H9 (cell line): ENCODE data around the gene ABHD1. TPM values are rescaled to one million over a fixed set of nuclear protein-coding genes. Genes with fewer than 3 reads are reported as not detected.

ENCODE experiments used
- DNase-seq: peaks from one replicate; pipeline ENCODE4 v3.0.0-alpha.2; 2017
- H2AFZ ChIP-seq: one replicate; pipeline ENCODE4 v1.6.1; 2013; ENCODE audit warnings: mild to moderate bottlenecking, low read length, control low read depth, moderate library complexity
- H2AK5ac ChIP-seq: 2 replicates; pipeline ENCODE4 v1.6.1; 2013; ENCODE audit warnings: low read length, control low read depth, mixed read lengths; ENCODE audit not compliant: insufficient read length
- H2BK120ac ChIP-seq: one replicate; pipeline ENCODE4 v1.6.1; 2013; ENCODE audit warnings: low read depth, mild to moderate bottlenecking, low read length, control low read depth, inconsistent platforms; ENCODE audit not compliant: poor library complexity, severe bottlenecking
- H2BK12ac ChIP-seq: 2 replicates; pipeline ENCODE4 v1.6.1; 2013; ENCODE audit warnings: low read length, control low read depth, mixed read lengths, low read depth; ENCODE audit not compliant: insufficient read length
- H2BK15ac ChIP-seq: 2 replicates; pipeline ENCODE4 v1.6.1; 2013; ENCODE audit warnings: low read depth, low read length, control low read depth
- H2BK20ac ChIP-seq: one replicate; pipeline ENCODE4 v1.6.1; 2013; ENCODE audit warnings: low read depth, mild to moderate bottlenecking, low read length, control low read depth, inconsistent platforms; ENCODE audit not compliant: poor library complexity, severe bottlenecking
- H2BK5ac ChIP-seq: 2 replicates; pipeline ENCODE4 v1.6.1; 2013; ENCODE audit warnings: low read length, control low read depth, mixed read lengths; ENCODE audit not compliant: insufficient read length
- H3K14ac ChIP-seq: 2 replicates; pipeline ENCODE4 v1.6.1; 2013; ENCODE audit warnings: low read length, control low read depth; ENCODE audit not compliant: insufficient read depth
- H3K18ac ChIP-seq: 2 replicates; pipeline ENCODE4 v1.6.1; 2013; ENCODE audit warnings: low read depth, mild to moderate bottlenecking, mixed read lengths, low read length, control low read depth; ENCODE audit not compliant: insufficient read length
- H3K23ac ChIP-seq: 2 replicates; pipeline ENCODE4 v1.6.1; 2013; ENCODE audit warnings: low read length, control low read depth, mixed read lengths, low read depth; ENCODE audit not compliant: insufficient read length
- H3K23me2 ChIP-seq: 2 replicates; pipeline ENCODE4 v1.6.1; 2013; ENCODE audit warnings: low read depth, mild to moderate bottlenecking, mixed read lengths, low read length, control low read depth; ENCODE audit not compliant: insufficient read length, poor library complexity, severe bottlenecking
- H3K27ac ChIP-seq: 2 replicates; pipeline ENCODE4 v1.5.1; 2013; ENCODE audit warnings: low read length, control low read depth, mixed read lengths, low read depth; ENCODE audit not compliant: insufficient read length
- H3K27me3 ChIP-seq: 2 replicates; pipeline ENCODE4 v1.6.1; 2013; ENCODE audit warnings: low read length, control low read depth, inconsistent platforms; ENCODE audit not compliant: insufficient read depth
- H3K4ac ChIP-seq: 2 replicates; pipeline ENCODE4 v1.6.1; 2013; ENCODE audit warnings: low read depth, mild to moderate bottlenecking, control low read depth, inconsistent platforms, low read length, moderate library complexity
- H3K4me1 ChIP-seq: 2 replicates; pipeline ENCODE4 v1.6.1; 2013; ENCODE audit warnings: low read length, control low read depth, inconsistent platforms; ENCODE audit not compliant: insufficient read depth
- H3K4me2 ChIP-seq: 2 replicates; pipeline ENCODE4 v1.6.1; 2013; ENCODE audit warnings: low read length, control low read depth, mixed read lengths; ENCODE audit not compliant: insufficient read length, insufficient read depth
- H3K56ac ChIP-seq: 2 replicates; pipeline ENCODE4 v1.6.1; 2013; ENCODE audit warnings: low read depth, mild to moderate bottlenecking, mixed read lengths, low read length, control low read depth; ENCODE audit not compliant: insufficient read length
- H3K79me1 ChIP-seq: 2 replicates; pipeline ENCODE4 v1.6.1; 2013; ENCODE audit warnings: low read depth, mild to moderate bottlenecking, moderate library complexity, low read length, control low read depth, inconsistent platforms; ENCODE audit not compliant: insufficient read depth, poor library complexity, severe bottlenecking
- H3K79me2 ChIP-seq: 2 replicates; pipeline ENCODE4 v1.6.1; 2013; ENCODE audit warnings: low read length, control low read depth, inconsistent platforms; ENCODE audit not compliant: insufficient read depth
- H3K9ac ChIP-seq: 2 replicates; pipeline ENCODE4 v1.6.1; 2013; ENCODE audit warnings: low read length, control low read depth, mixed read lengths; ENCODE audit not compliant: insufficient read length; ENCODE audit errors: extremely low read depth
- H3K9me3 ChIP-seq: one replicate; pipeline ENCODE4 v1.6.1; 2013; ENCODE audit warnings: low read depth, low read length, inconsistent platforms; ENCODE audit not compliant: control insufficient read depth
- H3T11ph ChIP-seq: one replicate; pipeline ENCODE4 v1.6.1; 2013; ENCODE audit warnings: mild to moderate bottlenecking, low read length, control low read depth, inconsistent platforms
- H4K20me1 ChIP-seq: one replicate; pipeline ENCODE4 v1.6.1; 2013; ENCODE audit not compliant: control insufficient read depth, insufficient read length, insufficient read depth
- H4K5ac ChIP-seq: 2 replicates; pipeline ENCODE4 v1.6.1; 2013; ENCODE audit warnings: low read depth, mild to moderate bottlenecking, mixed read lengths, low read length, control low read depth; ENCODE audit not compliant: insufficient read length
- H4K8ac ChIP-seq: replicated peaks from 2 replicates; pipeline ENCODE4 v1.6.1; 2013; ENCODE audit warnings: low read length, control low read depth, mixed read lengths, low read depth; ENCODE audit not compliant: insufficient read length
- H4K91ac ChIP-seq: 2 replicates; pipeline ENCODE4 v1.6.1; 2013; ENCODE audit warnings: low read depth, mild to moderate bottlenecking, moderate library complexity, mixed read lengths, low read length, control low read depth; ENCODE audit not compliant: insufficient read length
- H3K27ac Mint-ChIP-seq, 3 experiments: 2 replicates in 2 of 3; 3 replicates in 1 of 3; pipeline ENCODE4 v1.8.0; 2020 to 2021; ENCODE audit warnings: mixed read lengths in 3 of 3, mild to moderate bottlenecking in 1 of 3, moderate library complexity in 1 of 3
- H3K27me3 Mint-ChIP-seq: 2 replicates; pipeline ENCODE4 v1.8.0; 2021; ENCODE audit warnings: low read depth, mild to moderate bottlenecking, moderate library complexity, mixed read lengths
- H3K36me3 Mint-ChIP-seq, 3 experiments: 2 replicates in 2 of 3; 3 replicates in 1 of 3; pipeline ENCODE4 v1.8.0; 2020 to 2021; ENCODE audit warnings: low read depth in 3 of 3, mixed read lengths in 3 of 3; ENCODE audit not compliant: insufficient read depth in 1 of 3
- H3K4me1 Mint-ChIP-seq, 2 experiments: 2 replicates each; pipeline ENCODE4 v1.8.0; 2020; ENCODE audit warnings: mixed read lengths in 2 of 2
- H3K4me3 Mint-ChIP-seq, 2 experiments: 2 replicates in 1 of 2; 3 replicates in 1 of 2; pipeline ENCODE4 v1.8.0; 2020 to 2021; ENCODE audit warnings: mild to moderate bottlenecking in 2 of 2, mixed read lengths in 2 of 2, moderate library complexity in 1 of 2
- H3K9me3 Mint-ChIP-seq, 2 experiments: 2 replicates in 1 of 2; 3 replicates in 1 of 2; pipeline ENCODE4 v1.8.0; 2020; ENCODE audit warnings: mild to moderate bottlenecking in 2 of 2, mixed read lengths in 2 of 2, moderate library complexity in 1 of 2
- CTCF ChIP-seq: fragments of 200-600 bp; sonication (generic); conservative IDR thresholded peaks from 3 replicates; pipeline ENCODE4 v1.8.0; 2021; ENCODE audit warnings: antibody characterized with exemption, mild to moderate bottlenecking
- WGBS: extraction: QIAGEN DNeasy Blood & Tissue Kit; methylation state at CpG from one replicate; pipeline ENCODE4 v1.1.7; 2013; ENCODE audit warnings: missing lambda C conversion rate, low lambda C conversion rate, mixed read lengths; ENCODE audit not compliant: insufficient read length; ENCODE audit errors: extremely low coverage; 5-methylcytosine and 5-hydroxymethylcytosine counted together
- total RNA-seq: library from RNA; stranded (reverse); gene quantifications from 2 replicates; pipeline ENCODE4 v1.2.1, GENCODE V29; 2021

Gene ABHD1
- total RNA-seq, 1 experiment from 2014 or later = 0.31 TPM

GRCh38 chr2:27108221-27108620, 15.4 kb upstream of the ABHD1 start:
- H4K5ac ChIP-seq = no peak overlapping the region
- TF ChIP-seq CTCF = no peak
- H3K4ac ChIP-seq = no peak overlapping the region
- H3K14ac ChIP-seq = no peak overlapping the region
- no peaks in the 10 kb centered on the region for H3K9me3 Mint-ChIP-seq
- H3K4me2 ChIP-seq = no peak overlapping the region
- no peak overlapping the region for H3T11ph ChIP-seq
- no peaks in the 10 kb centered on the region for H3K4me1 ChIP-seq
- H4K20me1 ChIP-seq = no peaks in the 10 kb centered on the region
- H4K91ac ChIP-seq = no peak overlapping the region
- no peak overlapping the region for H4K8ac ChIP-seq
- H2BK120ac ChIP-seq = no peak overlapping the region
- H3K79me2 ChIP-seq = no peaks in the 10 kb centered on the region
- no peak overlapping the region for H3K27ac Mint-ChIP-seq
- no peak overlapping the region for H3K18ac ChIP-seq
- H3K36me3 Mint-ChIP-seq = no peaks in the 10 kb centered on the region
- H3K27me3 ChIP-seq = no peaks in the 10 kb centered on the region
- no peak overlapping the region for H3K9ac ChIP-seq
- H2BK20ac ChIP-seq = no peak overlapping the region
- no peak overlapping the region for H3K23ac ChIP-seq
- H3K27ac ChIP-seq = no peak overlapping the region
- H3K9me3 ChIP-seq = no peaks in the 10 kb centered on the region
- H3K4me1 Mint-ChIP-seq = peaks cover 0 to 6% of the 10 kb centered on the region in 2 experiments; a peak in 2 of 4 replicates
- no peak overlapping the region for H2BK15ac ChIP-seq
- no CpG with 5 or more reads among the region's 2 CpGs for WGBS
- no peaks in the 10 kb centered on the region for H3K23me2 ChIP-seq
- H3K56ac ChIP-seq = no peak overlapping the region
- no peak overlapping the region for H2AK5ac ChIP-seq
- H3K4me3 Mint-ChIP-seq = no peak overlapping the region
- no peak for DNase-seq
- no peak overlapping the region for H2BK5ac ChIP-seq
- H3K27me3 Mint-ChIP-seq = peaks cover 9% of the 10 kb centered on the region
- H3K79me1 ChIP-seq = no peaks in the 10 kb centered on the region
- H2AFZ ChIP-seq = no peak overlapping the region
- H2BK12ac ChIP-seq = no peak overlapping the region
